HG02763 (cell line): Measurements from ENCODE around the gene ZNF225.
"Not testable (repeated sequence)": the region's sequence is repeated elsewhere in the genome, so short reads cannot be mapped to it uniquely, and the experiment has no call there.

Experiments
- ATAC-seq: cut with Tn5 transposase; IDR thresholded peaks from one replicate; pipeline ENCODE4 v1.9.1; 2021; ENCODE audit warnings: mild to moderate bottlenecking, moderate library complexity; ENCODE audit not compliant: unreplicated experiment

Gene ZNF225

GRCh38 chr19:44156475-44156874 is 43.3 kb downstream of the ZNF225 start:
- ATAC-seq, result no peak

GRCh38 chr19:44163789-44164188 is 50.6 kb downstream of the ZNF225 start:
- no peak for ATAC-seq

GRCh38 chr19:44164327-44164672 is 51.1 kb downstream of the ZNF225 start:
- no peak for ATAC-seq

DNA sequence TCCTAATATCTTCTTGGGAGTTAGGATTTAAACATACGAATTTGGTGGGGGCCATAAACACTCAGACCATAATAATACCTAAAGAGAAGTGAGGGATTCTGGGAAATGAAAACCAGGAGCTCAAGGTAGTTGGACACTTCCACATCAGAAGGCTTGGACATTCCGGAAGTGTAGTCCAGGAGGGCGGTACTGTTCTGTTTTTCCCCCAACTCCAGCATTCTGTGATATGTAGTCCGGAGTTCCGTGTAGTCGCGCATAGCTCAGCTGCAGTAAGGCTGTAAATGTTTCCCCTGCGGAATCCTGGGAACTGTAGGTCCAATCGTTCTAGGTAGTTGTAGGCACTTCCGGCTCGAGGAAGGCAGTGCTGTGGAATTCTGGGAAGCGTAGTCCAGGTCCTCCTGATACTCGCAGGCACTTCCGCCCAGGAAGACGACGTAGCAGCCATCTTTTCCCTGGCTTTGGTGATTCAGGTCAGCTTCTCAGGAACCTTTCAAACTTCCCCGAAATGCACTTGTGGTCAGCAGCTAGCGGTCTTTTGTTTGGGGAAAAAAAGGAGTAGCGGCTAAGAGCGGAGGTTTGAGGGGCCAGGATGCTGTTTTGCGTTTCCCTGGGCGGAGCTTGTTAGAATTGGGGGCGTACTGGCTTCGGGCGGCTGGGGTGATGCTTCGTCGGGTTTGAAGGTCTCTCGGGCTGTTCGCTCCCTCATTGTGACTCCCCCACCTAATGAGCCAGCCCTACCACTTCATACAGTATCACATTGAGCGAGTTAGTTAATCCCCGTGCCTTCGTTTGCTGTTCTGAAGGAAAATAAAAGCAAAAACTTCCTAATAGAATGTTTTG is 51.7 kb downstream of the ZNF225 start, which contains the start of gene ZNF226:
TSS of gene ZNF226 (plus strand) at position 428 of the 840 bp plus-strand sequence. CDS start 4,981 bp downstream, outside the sequence.
- peak; percentile 92 for ATAC-seq

DNA sequence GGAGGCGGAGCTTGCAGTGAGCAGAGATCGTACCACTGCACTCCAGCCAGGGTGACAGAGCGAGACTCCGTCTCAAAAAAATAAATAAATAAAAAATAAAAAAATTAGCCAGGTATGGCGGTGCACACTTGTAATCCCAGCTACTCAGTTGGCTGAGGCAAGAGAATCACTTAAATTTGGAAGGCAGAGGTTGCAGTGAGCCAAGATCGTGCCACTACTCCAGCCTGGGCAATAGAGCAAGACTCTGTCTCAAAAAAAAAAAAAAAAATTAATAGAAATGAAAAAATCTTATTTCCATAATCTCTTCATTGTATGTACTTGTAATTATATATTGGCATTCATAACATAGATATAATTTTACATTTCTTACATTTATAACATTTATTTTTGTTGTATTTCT is 57.5 kb downstream of the ZNF225 start:
- not testable (repeated sequence) for ATAC-seq

DNA sequence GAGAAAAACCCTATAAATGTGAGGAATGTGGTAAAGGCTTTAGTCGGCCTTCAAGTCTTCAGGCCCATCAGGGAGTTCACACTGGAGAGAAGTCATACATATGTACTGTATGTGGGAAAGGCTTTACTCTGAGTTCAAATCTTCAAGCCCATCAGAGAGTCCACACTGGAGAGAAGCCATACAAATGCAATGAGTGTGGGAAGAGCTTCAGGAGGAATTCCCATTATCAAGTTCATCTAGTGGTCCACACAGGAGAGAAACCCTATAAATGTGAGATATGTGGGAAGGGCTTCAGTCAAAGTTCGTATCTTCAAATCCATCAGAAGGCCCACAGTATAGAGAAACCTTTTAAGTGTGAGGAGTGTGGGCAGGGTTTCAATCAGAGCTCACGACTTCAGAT is 63.4 kb downstream of the ZNF225 start:
- ATAC-seq, result no peak

GRCh38 chr19:44180968-44181367 is 67.8 kb downstream of the ZNF225 start:
- no peak for ATAC-seq

- ATAC-seq, result no peak
These were observed 68.9 kb downstream of the ZNF225 start for GRCh38 chr19:44182145-44182544.
